ENCODE data around the gene FAM83E. TPM values are rescaled to one million over a fixed set of nuclear protein-coding genes. Genes with fewer than 3 reads are reported as not detected.
"Not testable (repeated sequence)": the region's sequence is repeated elsewhere in the genome, so short reads cannot be mapped to it uniquely, and the experiment has no call there.

Gene FAM83E
- total RNA-seq, 1 donor from 2014 or later: 10.2 TPM

- DNase-seq: no peak
Observed at GRCh38 chr19:48639483-48640375, 24.9 kb upstream of the FAM83E start.

- DNase-seq: no peak
Observed at GRCh38 chr19:48638831-48639381, 24.0 kb upstream of the FAM83E start.

GRCh38 chr19:48637948-48638830, 23.3 kb upstream of the FAM83E start:
- DNase-seq: peak; percentile 96

- peak; percentile 99 for DNase-seq
Observed at GRCh38 chr19:48637449-48637947, 22.6 kb upstream of the FAM83E start.

GRCh38 chr19:48636859-48637448, 22.1 kb upstream of the FAM83E start, which contains the start of gene DBP:
DBP (minus strand) TSS chr19:48637379; CDS start chr19:48636994, 385 bp downstream.
- no peak for DNase-seq

GRCh38 chr19:48635966-48636858, 21.3 kb upstream of the FAM83E start:
- DNase-seq: peak; percentile 18

GRCh38 chr19:48635263-48635965, 20.5 kb upstream of the FAM83E start:
- DNase-seq: peak; percentile 69

GRCh38 chr19:48634424-48635262, 19.8 kb upstream of the FAM83E start:
- DNase-seq: peak; percentile 97

- DNase-seq: no peak
Observed at GRCh38 chr19:48634036-48634342, 19.1 kb upstream of the FAM83E start.

GRCh38 chr19:48633148-48634035, 18.5 kb upstream of the FAM83E start:
- DNase-seq: peak; percentile 22

GRCh38 chr19:48632692-48633147, 17.8 kb upstream of the FAM83E start:
- DNase-seq: no peak

GRCh38 chr19:48632286-48632685, 17.4 kb upstream of the FAM83E start:
- not testable (repeated sequence) for DNase-seq

GRCh38 chr19:48631225-48631624, 16.3 kb upstream of the FAM83E start:
- no peak for DNase-seq

GRCh38 chr19:48630296-48631063, 15.6 kb upstream of the FAM83E start:
- peak; percentile 73 for DNase-seq

- peak; percentile 66 for DNase-seq
Observed at GRCh38 chr19:48629599-48630295, 14.9 kb upstream of the FAM83E start.

- DNase-seq: no peak
Observed at GRCh38 chr19:48629297-48629598, 14.4 kb upstream of the FAM83E start.

All from tongue (tissue), 2 donors.